ENCODE data around the gene DGUOK.

- no peak for TF ChIP-seq MXI1 (IDR thresholded peaks at IDR 0.05; ENCODE audit: borderline replicate concordance, low read depth, low read length)
- no peak for TF ChIP-seq POLR2A (IDR thresholded peaks at IDR 0.05; ENCODE audit: low read depth, low read length)
- no peak for TF ChIP-seq RCOR1 (IDR thresholded peaks at IDR 0.05; ENCODE audit: insufficient replicate concordance, low read length)
- no peak for TF ChIP-seq CTCF (conservative IDR thresholded peaks at IDR 0.05; ENCODE audit: low read depth, low read length)
- no peak for TF ChIP-seq SMC3 (IDR thresholded peaks at IDR 0.05; ENCODE audit: low read depth, low read length)
- TF ChIP-seq MAFK (IDR thresholded peaks at IDR 0.05; ENCODE audit: low read depth, low read length), result no peak
- TF ChIP-seq RAD21 (IDR thresholded peaks at IDR 0.05; ENCODE audit: low read length), result no peak
- no peak for TF ChIP-seq RFX5 (IDR thresholded peaks at IDR 0.05; ENCODE audit: low read depth, low read length)
- TF ChIP-seq CEBPB (IDR thresholded peaks at IDR 0.05; ENCODE audit: low read depth, low read length), result no peak
- no peak for TF ChIP-seq CHD1 (IDR thresholded peaks at IDR 0.05; ENCODE audit: low read depth, low read length)
These were observed 15.0 kb upstream of the DGUOK start for GRCh38 chr2:73911548-73912208.

Data from IMR-90 (cell line).